ENCODE data around the gene AFG1L. TPM values are rescaled to one million over a fixed set of nuclear protein-coding genes. Genes with fewer than 3 reads are reported as not detected.

The AFG1L gene
- total RNA-seq, 2 donors from 2014 or later: 3.5 TPM

- Histone ChIP-seq H3K4me3 (no peak overlapping the region), H3K36me3 (no peaks in the 10 kb centered on the region), H3K27ac (no peak overlapping the region), H3K9me3 (no peaks in the 10 kb centered on the region), H3K4me1 (replicated peaks) (no peaks in the 10 kb centered on the region), H3K27me3 (replicated peaks; ENCODE audit: insufficient read depth) (no peaks in the 10 kb centered on the region)
- intact Hi-C loops (cut with DNase I): no loop called here
- no peak for DNase-seq (ENCODE audit: low spot score)
- TF ChIP-seq POLR2A (IDR thresholded peaks at IDR 0.05) (no peak), POLR2AphosphoS5 (IDR thresholded peaks at IDR 0.05) (no peak)
- TF ChIP-seq, protein P1, sequence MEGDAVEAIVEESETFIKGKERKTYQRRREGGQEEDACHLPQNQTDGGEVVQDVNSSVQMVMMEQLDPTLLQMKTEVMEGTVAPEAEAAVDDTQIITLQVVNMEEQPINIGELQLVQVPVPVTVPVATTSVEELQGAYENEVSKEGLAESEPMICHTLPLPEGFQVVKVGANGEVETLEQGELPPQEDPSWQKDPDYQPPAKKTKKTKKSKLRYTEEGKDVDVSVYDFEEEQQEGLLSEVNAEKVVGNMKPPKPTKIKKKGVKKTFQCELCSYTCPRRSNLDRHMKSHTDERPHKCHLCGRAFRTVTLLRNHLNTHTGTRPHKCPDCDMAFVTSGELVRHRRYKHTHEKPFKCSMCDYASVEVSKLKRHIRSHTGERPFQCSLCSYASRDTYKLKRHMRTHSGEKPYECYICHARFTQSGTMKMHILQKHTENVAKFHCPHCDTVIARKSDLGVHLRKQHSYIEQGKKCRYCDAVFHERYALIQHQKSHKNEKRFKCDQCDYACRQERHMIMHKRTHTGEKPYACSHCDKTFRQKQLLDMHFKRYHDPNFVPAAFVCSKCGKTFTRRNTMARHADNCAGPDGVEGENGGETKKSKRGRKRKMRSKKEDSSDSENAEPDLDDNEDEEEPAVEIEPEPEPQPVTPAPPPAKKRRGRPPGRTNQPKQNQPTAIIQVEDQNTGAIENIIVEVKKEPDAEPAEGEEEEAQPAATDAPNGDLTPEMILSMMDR (IDR thresholded peaks at IDR 0.05): no peak
- 98% methylated on average over 2 of the region's 2 CpGs for WGBS
These were observed 141.9 kb downstream of the AFG1L start for GRCh38 chr6:108436771-108437170.

DNA sequence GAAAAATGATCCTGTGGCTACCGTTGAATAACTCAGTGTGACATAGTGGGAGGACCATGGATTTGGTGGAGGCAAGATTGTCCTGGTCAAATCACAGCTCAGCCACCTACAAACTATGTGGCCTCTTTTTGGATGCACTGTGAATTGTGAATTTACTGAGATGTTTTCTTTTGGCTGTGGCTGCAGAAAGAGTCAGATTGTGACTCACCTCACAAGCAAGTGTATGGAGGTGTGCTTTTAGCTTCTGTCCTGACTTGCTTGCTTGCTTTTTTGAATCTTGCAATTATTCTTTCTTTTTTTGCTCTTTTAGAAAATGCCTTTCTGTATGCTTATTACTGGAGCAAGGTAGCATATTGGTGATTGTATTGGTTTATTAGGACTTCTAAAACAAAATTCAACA lies 143.0 kb downstream of the AFG1L start:
- TF ChIP-seq POLR2A (IDR thresholded peaks at IDR 0.05) (no peak), POLR2AphosphoS5 (IDR thresholded peaks at IDR 0.05) (no peak)
- TF ChIP-seq, protein P1 (IDR thresholded peaks at IDR 0.05): no peak
- no peak for DNase-seq (ENCODE audit: low spot score)
- WGBS: 89% methylated on average over 1 of the region's 1 CpG
- Histone ChIP-seq H3K27me3 (replicated peaks; ENCODE audit: insufficient read depth) (no peaks in the 10 kb centered on the region), H3K4me1 (replicated peaks) (no peaks in the 10 kb centered on the region), H3K36me3 (no peaks in the 10 kb centered on the region), H3K4me3 (no peak overlapping the region), H3K27ac (no peak overlapping the region), H3K9me3 (no peaks in the 10 kb centered on the region)
- intact Hi-C loops (cut with DNase I): no loop called here

GRCh38 chr6:108438918-108439317 lies 144.1 kb downstream of the AFG1L start:
- Histone ChIP-seq H3K27me3 (replicated peaks; ENCODE audit: insufficient read depth) (no peaks in the 10 kb centered on the region), H3K4me3 (no peak overlapping the region), H3K36me3 (no peaks in the 10 kb centered on the region), H3K4me1 (replicated peaks) (no peaks in the 10 kb centered on the region), H3K9me3 (no peaks in the 10 kb centered on the region), H3K27ac (no peak overlapping the region)
- 76% methylated on average over 8 of the region's 8 CpGs for WGBS
- TF ChIP-seq POLR2A (IDR thresholded peaks at IDR 0.05) (no peak), POLR2AphosphoS5 (IDR thresholded peaks at IDR 0.05) (no peak)
- TF ChIP-seq, protein P1 (IDR thresholded peaks at IDR 0.05): no peak
- intact Hi-C loops (cut with DNase I): no loop called here
- no peak for DNase-seq (ENCODE audit: low spot score)

DNA sequence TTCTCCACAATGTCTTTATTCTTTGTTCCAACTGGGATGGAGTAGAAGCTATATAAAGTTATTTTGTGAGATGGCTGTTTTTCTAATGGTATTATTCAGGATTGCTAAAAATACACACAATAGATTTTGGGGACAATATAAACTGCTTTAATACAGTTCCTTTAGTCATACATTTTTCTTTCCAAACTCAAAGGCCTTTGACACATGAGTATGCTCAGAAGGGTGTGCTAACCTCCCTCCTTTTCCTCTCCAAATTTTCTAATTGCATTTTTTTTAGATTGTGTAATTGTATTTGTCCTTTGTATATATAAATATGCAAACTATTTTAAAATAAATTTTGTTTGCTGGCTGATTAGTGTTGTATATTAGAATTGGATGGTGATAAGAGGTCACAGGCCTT lies 146.3 kb downstream of the AFG1L start:
- Histone ChIP-seq H3K27ac (no peak overlapping the region), H3K9me3 (no peaks in the 10 kb centered on the region), H3K4me3 (no peak overlapping the region), H3K36me3 (no peaks in the 10 kb centered on the region), H3K4me1 (replicated peaks) (no peaks in the 10 kb centered on the region), H3K27me3 (replicated peaks; ENCODE audit: insufficient read depth) (no peaks in the 10 kb centered on the region)
- TF ChIP-seq, protein P1 (IDR thresholded peaks at IDR 0.05): no peak
- no peak for TF ChIP-seq POLR2AphosphoS5 (IDR thresholded peaks at IDR 0.05)
- TF ChIP-seq POLR2A (IDR thresholded peaks at IDR 0.05): no peak
- no peak for DNase-seq (ENCODE audit: low spot score)
- intact Hi-C loops (cut with DNase I): no loop called here

DNA sequence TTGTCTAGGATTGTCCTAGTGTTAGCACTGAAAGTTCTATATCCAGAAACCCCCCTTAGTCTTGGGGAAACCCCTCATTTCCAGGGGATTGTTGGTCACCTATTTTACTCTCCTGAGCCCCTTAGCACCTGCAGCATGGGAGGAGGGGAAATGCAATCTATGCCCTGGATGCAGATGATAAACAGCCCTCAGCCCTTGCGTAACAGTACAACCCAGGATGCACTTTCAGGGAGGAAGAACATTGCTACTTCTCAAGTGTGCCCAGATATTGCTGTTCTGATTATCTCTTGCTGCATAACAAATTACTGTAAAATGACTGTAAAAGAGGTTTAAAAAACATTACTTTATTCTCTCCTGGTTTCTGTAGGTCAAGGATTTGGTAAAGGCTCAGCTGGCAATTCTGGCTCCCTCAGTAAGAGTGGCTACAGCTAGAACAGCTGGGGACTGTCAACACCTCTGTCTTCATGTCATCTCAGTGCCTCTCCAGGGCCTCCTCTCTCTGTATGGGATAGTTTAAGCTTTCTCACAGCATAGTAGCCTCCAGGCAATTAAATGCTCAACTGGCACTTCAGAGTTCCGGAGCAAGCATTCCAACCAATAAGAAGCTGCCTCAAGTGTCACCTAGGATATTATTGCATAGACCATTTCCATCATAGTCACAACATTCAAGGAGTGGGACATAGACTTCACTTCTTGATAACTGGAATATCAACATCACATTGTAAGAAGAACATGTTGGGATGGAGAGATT lies 148.1 kb downstream of the AFG1L start:
- no peak overlapping the region for H3K27ac ChIP-seq
- H3K4me1 ChIP-seq (replicated peaks): no peaks in the 10 kb centered on the region
- 100% methylated on average over 2 of the region's 2 CpGs for WGBS
- no peak overlapping the region for H3K4me3 ChIP-seq
- no peaks in the 10 kb centered on the region for H3K36me3 ChIP-seq
- intact Hi-C loops (cut with DNase I): no loop called here
- no peaks in the 10 kb centered on the region for H3K9me3 ChIP-seq
- TF ChIP-seq, protein P1 (IDR thresholded peaks at IDR 0.05): no peak
- TF ChIP-seq POLR2A (IDR thresholded peaks at IDR 0.05) (no peak), POLR2AphosphoS5 (IDR thresholded peaks at IDR 0.05) (no peak)
- DNase-seq (ENCODE audit: low spot score): no peak
- H3K27me3 ChIP-seq (replicated peaks; ENCODE audit: insufficient read depth): no peaks in the 10 kb centered on the region

All from prostate gland (tissue), 2 donors.